ENCODE results near the gene BMP5. TPM values are rescaled to one million over a fixed set of nuclear protein-coding genes. Genes with fewer than 3 reads are reported as not detected.

BMP5 gene
- total RNA-seq, 1 experiment from 2014 or later: not detected

GRCh38 chr6:55822005-55822404 lies 53.4 kb downstream of the BMP5 start:
- H3K36me3 Mint-ChIP-seq (ENCODE audit: insufficient read depth, unreplicated experiment): no peaks in the 10 kb centered on the region
- no peaks in the 10 kb centered on the region for H3K9me3 Mint-ChIP-seq (ENCODE audit: unreplicated experiment)
- no peak overlapping the region for H3K27ac Mint-ChIP-seq (ENCODE audit: low read depth, unreplicated experiment)
- no peaks in the 10 kb centered on the region for H3K27me3 Mint-ChIP-seq (ENCODE audit: insufficient read depth, unreplicated experiment)
- intact Hi-C loops (cut with micrococcal nuclease): no loop called here
- ChIA-PET CTCF (no interaction called here), POLR2A (interaction anchor here (1.2 to 1.6 kb wide), 2 partner anchors 48 to 64 kb away, joined by 5 read pairs; no protein-coding TSS in a partner anchor)
- peaks cover 24% of the 10 kb centered on the region for H3K4me1 Mint-ChIP-seq (ENCODE audit: insufficient read depth, unreplicated experiment)
- DNase-seq (ENCODE audit: unreplicated experiment): no peak
- BruUV-seq (replicated peaks): no TSS peak
- TF ChIP-seq, protein P1, sequence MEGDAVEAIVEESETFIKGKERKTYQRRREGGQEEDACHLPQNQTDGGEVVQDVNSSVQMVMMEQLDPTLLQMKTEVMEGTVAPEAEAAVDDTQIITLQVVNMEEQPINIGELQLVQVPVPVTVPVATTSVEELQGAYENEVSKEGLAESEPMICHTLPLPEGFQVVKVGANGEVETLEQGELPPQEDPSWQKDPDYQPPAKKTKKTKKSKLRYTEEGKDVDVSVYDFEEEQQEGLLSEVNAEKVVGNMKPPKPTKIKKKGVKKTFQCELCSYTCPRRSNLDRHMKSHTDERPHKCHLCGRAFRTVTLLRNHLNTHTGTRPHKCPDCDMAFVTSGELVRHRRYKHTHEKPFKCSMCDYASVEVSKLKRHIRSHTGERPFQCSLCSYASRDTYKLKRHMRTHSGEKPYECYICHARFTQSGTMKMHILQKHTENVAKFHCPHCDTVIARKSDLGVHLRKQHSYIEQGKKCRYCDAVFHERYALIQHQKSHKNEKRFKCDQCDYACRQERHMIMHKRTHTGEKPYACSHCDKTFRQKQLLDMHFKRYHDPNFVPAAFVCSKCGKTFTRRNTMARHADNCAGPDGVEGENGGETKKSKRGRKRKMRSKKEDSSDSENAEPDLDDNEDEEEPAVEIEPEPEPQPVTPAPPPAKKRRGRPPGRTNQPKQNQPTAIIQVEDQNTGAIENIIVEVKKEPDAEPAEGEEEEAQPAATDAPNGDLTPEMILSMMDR (IDR thresholded peaks at IDR 0.05; ENCODE audit: unreplicated experiment): no peak
- H3K4me3 Mint-ChIP-seq (ENCODE audit: unreplicated experiment): no peak overlapping the region

- H3K4me3 Mint-ChIP-seq (ENCODE audit: unreplicated experiment): no peak overlapping the region
- TF ChIP-seq, protein P1 (IDR thresholded peaks at IDR 0.05; ENCODE audit: unreplicated experiment): no peak
- H3K27me3 Mint-ChIP-seq (ENCODE audit: insufficient read depth, unreplicated experiment): no peaks in the 10 kb centered on the region
- peaks cover 17% of the 10 kb centered on the region for H3K4me1 Mint-ChIP-seq (ENCODE audit: insufficient read depth, unreplicated experiment)
- intact Hi-C loops (cut with micrococcal nuclease): no loop called here
- H3K27ac Mint-ChIP-seq (ENCODE audit: low read depth, unreplicated experiment): no peak overlapping the region
- ChIA-PET POLR2A (no interaction called here), CTCF (no interaction called here)
- no peak for DNase-seq (ENCODE audit: unreplicated experiment)
- H3K36me3 Mint-ChIP-seq (ENCODE audit: insufficient read depth, unreplicated experiment): no peaks in the 10 kb centered on the region
- no peaks in the 10 kb centered on the region for H3K9me3 Mint-ChIP-seq (ENCODE audit: unreplicated experiment)
- no TSS peak for BruUV-seq (replicated peaks)
Observed at GRCh38 chr6:55820696-55821095, 54.7 kb downstream of the BMP5 start.

GRCh38 chr6:55819811-55820210 lies 55.6 kb downstream of the BMP5 start:
- H3K27ac Mint-ChIP-seq (ENCODE audit: low read depth, unreplicated experiment): no peak overlapping the region

DNA sequence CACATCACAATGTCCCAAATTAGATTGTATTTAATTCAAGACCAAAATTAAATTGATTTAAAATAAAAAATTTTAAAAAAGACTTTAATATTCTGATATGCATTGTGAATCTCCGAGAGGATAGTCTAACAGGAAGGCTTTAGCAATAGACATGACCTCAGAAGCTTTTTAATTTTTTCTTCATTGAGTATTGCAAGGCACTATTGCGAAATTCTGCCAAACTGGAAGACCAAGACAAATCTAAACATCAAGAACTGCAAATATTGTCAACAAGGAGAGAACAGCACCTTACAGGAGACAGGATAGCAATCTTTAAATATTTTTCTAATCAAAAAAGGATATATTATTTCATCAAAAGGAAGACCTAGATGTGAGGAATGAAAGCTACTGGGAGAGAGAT lies 56.9 kb downstream of the BMP5 start:
- intact Hi-C loops (cut with micrococcal nuclease): no loop called here
- Mint-ChIP-seq H3K9me3 (ENCODE audit: unreplicated experiment) (no peaks in the 10 kb centered on the region), H3K27ac (ENCODE audit: low read depth, unreplicated experiment) (no peak overlapping the region), H3K4me3 (ENCODE audit: unreplicated experiment) (no peak overlapping the region), H3K27me3 (ENCODE audit: insufficient read depth, unreplicated experiment) (no peaks in the 10 kb centered on the region), H3K4me1 (ENCODE audit: insufficient read depth, unreplicated experiment) (peaks cover 7% of the 10 kb centered on the region), H3K36me3 (ENCODE audit: insufficient read depth, unreplicated experiment) (no peaks in the 10 kb centered on the region)
- BruUV-seq (replicated peaks): no TSS peak
- TF ChIP-seq, protein P1 (IDR thresholded peaks at IDR 0.05; ENCODE audit: unreplicated experiment): no peak
- CTCF ChIA-PET: no interaction called here
- DNase-seq (ENCODE audit: unreplicated experiment): peak; percentile 19
- POLR2A ChIA-PET: interaction anchor here (1.2 kb wide), 1 partner anchor 67 kb away, joined by 3 read pairs; no protein-coding TSS in a partner anchor

More at GRCh38 chr6:55819811-55820210, 55.6 kb downstream of the BMP5 start:
- BruUV-seq (replicated peaks): no TSS peak
- intact Hi-C loops (cut with micrococcal nuclease): no loop called here
- Mint-ChIP-seq H3K9me3 (ENCODE audit: unreplicated experiment) (no peaks in the 10 kb centered on the region), H3K4me1 (ENCODE audit: insufficient read depth, unreplicated experiment) (peaks cover 8% of the 10 kb centered on the region), H3K27me3 (ENCODE audit: insufficient read depth, unreplicated experiment) (no peaks in the 10 kb centered on the region), H3K4me3 (ENCODE audit: unreplicated experiment) (no peak overlapping the region), H3K36me3 (ENCODE audit: insufficient read depth, unreplicated experiment) (no peaks in the 10 kb centered on the region)
- TF ChIP-seq, protein P1 (IDR thresholded peaks at IDR 0.05; ENCODE audit: unreplicated experiment): no peak
- POLR2A ChIA-PET: no interaction called here
- CTCF ChIA-PET: no interaction called here
- DNase-seq (ENCODE audit: unreplicated experiment): no peak

Measured in MCF 10A (cell line).